Glutamatergic neuron (in vitro differentiated cells): ENCODE data around the gene FNIP2. TPM values are rescaled to one million over a fixed set of nuclear protein-coding genes. Genes with fewer than 3 reads are reported as not detected.

Experiments used
- DNase-seq: peaks from one replicate; pipeline ENCODE4 v3.0.0; 2022
- H3K27ac Mint-ChIP-seq: one replicate; pipeline ENCODE4 v1.8.0; 2020; ENCODE audit warnings: mild to moderate bottlenecking, mixed read lengths, inconsistent platforms; ENCODE audit not compliant: unreplicated experiment
- H3K27me3 Mint-ChIP-seq: one replicate; pipeline ENCODE4 v1.8.0; 2020; ENCODE audit warnings: mild to moderate bottlenecking, moderate library complexity, mixed read lengths, inconsistent platforms; ENCODE audit not compliant: unreplicated experiment
- H3K36me3 Mint-ChIP-seq: one replicate; pipeline ENCODE4 v1.8.0; 2020; ENCODE audit warnings: mild to moderate bottlenecking, mixed read lengths, inconsistent platforms; ENCODE audit not compliant: unreplicated experiment
- H3K4me1 Mint-ChIP-seq: one replicate; pipeline ENCODE4 v1.8.0; 2020; ENCODE audit warnings: mild to moderate bottlenecking, low read depth, mixed read lengths, inconsistent platforms; ENCODE audit not compliant: unreplicated experiment
- H3K4me3 Mint-ChIP-seq: one replicate; pipeline ENCODE4 v1.8.0; 2020; ENCODE audit warnings: mild to moderate bottlenecking, mixed read lengths, inconsistent platforms; ENCODE audit not compliant: unreplicated experiment
- H3K9me3 Mint-ChIP-seq: one replicate; pipeline ENCODE4 v1.8.0; 2020; ENCODE audit warnings: mild to moderate bottlenecking, moderate library complexity, mixed read lengths, inconsistent platforms; ENCODE audit not compliant: unreplicated experiment
- CTCF ChIP-seq: fragments of 200-600 bp; sonication (generic); IDR thresholded peaks from one replicate; pipeline ENCODE4 v1.5.0; 2021; ENCODE audit not compliant: partially characterized antibody, unreplicated experiment
- total RNA-seq: library from RNA; stranded (reverse); fragmentation: NEBNext Ultra II Directional; extraction: Animal tissue kit (Norgen Biotek cat#: 25700); gene quantifications from one replicate; pipeline ENCODE4 v1.2.1, GENCODE V29; 2021; ENCODE audit not compliant: unreplicated experiment

FNIP2 gene
- total RNA-seq, 1 donor from 2014 or later, result 53.2 TPM

DNA sequence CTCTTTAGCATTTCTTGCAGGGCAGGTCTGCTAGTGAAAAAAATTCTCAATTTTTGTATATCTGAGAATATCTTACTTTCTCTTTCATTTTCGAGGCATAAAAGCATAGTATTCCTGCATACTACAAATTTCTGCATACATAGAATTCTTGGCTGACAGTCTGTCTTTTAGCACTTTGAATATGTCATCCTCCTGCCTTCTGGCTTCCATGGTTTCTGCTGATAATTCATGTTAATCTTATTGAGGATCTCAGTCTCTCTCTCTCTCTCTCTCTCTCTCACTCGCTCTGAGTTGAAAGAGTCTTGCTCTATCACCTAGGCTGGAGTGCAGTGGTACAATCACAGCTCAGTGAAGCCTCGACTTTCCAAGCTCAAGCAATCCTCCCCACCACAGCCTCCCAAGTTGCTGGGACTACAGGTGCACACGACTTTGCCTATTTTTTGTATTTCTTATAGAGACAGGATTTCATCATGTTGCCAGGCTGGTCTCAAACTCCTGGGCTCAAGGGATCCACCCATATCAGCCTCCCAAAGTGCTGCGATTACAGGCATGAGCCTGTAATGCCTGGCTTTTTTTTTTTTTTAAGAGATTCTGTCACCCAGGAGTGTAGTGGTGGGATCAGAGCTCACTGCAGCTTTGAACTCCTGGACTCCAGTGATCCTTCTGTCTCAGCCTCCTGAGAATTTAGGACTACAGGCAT is 161.3 kb downstream of the FNIP2 start:
- no peak overlapping the region for H3K4me3 Mint-ChIP-seq
- peaks cover 3% of the 10 kb centered on the region for H3K27me3 Mint-ChIP-seq
- no peaks in the 10 kb centered on the region for H3K36me3 Mint-ChIP-seq
- H3K9me3 Mint-ChIP-seq, result no peaks in the 10 kb centered on the region
- no peak for DNase-seq
- TF ChIP-seq CTCF, result no peak
- no peak overlapping the region for H3K27ac Mint-ChIP-seq
- H3K4me1 Mint-ChIP-seq, result no peaks in the 10 kb centered on the region

- peaks cover 3% of the 10 kb centered on the region for H3K27me3 Mint-ChIP-seq
- no peaks in the 10 kb centered on the region for H3K4me1 Mint-ChIP-seq
- TF ChIP-seq CTCF, result no peak
These were observed 161.8 kb downstream of the FNIP2 start for GRCh38 chr4:158930639-158930972.

DNA sequence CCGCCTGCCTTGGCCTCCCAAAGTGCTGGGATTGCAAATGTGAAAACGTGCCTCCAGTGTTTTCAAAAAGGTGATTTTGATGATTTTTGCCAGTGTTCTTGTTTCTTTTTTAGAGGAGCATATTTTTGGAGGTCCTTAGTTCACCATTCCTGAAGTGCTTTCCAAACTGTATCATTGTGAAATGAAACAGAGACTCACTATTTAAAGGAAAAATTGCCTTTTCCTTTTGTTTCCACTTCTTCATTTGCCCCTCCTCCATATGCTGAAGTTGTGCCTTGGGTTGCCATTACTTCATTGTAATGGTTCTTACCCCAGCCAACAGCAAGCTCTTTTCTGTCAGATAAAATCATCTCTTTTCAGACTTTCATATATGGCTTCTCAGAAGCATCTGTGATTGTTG is 164.4 kb downstream of the FNIP2 start:
- Mint-ChIP-seq H3K36me3 (no peaks in the 10 kb centered on the region), H3K27me3 (peaks cover 3% of the 10 kb centered on the region)

More at GRCh38 chr4:158930639-158930972, 161.8 kb downstream of the FNIP2 start:
- DNase-seq, result no peak
- H3K27ac Mint-ChIP-seq, result no peak overlapping the region
- H3K9me3 Mint-ChIP-seq, result no peaks in the 10 kb centered on the region
- no peak overlapping the region for H3K4me3 Mint-ChIP-seq
- H3K36me3 Mint-ChIP-seq, result no peaks in the 10 kb centered on the region

GRCh38 chr4:158934996-158935669 is 166.3 kb downstream of the FNIP2 start:
- no peaks in the 10 kb centered on the region for H3K36me3 Mint-ChIP-seq
- H3K4me3 Mint-ChIP-seq, result no peak overlapping the region
- no peak overlapping the region for H3K27ac Mint-ChIP-seq

More for the DNA sequence above, 164.4 kb downstream of the FNIP2 start:
- Mint-ChIP-seq H3K27ac (no peak overlapping the region), H3K4me1 (peaks cover under 1% of the 10 kb centered on the region), H3K9me3 (no peaks in the 10 kb centered on the region), H3K4me3 (no peak overlapping the region)
- TF ChIP-seq CTCF, result no peak
- DNase-seq, result no peak

More at GRCh38 chr4:158934996-158935669, 166.3 kb downstream of the FNIP2 start:
- Mint-ChIP-seq H3K9me3 (no peaks in the 10 kb centered on the region), H3K27me3 (peaks cover 1% of the 10 kb centered on the region), H3K4me1 (peaks cover 9% of the 10 kb centered on the region)
- no peak for DNase-seq
- TF ChIP-seq CTCF, result no peak
